ENCODE data around the gene ITK. TPM values are rescaled to one million over a fixed set of nuclear protein-coding genes. Genes with fewer than 3 reads are reported as not detected.

The ITK gene
- total and polyA plus RNA-seq, 2 of the 8 experiments (the other 6 are each of a cell fraction or from before 2014, with no cell fraction given) = 0.05 TPM; not detected in 1

DNA sequence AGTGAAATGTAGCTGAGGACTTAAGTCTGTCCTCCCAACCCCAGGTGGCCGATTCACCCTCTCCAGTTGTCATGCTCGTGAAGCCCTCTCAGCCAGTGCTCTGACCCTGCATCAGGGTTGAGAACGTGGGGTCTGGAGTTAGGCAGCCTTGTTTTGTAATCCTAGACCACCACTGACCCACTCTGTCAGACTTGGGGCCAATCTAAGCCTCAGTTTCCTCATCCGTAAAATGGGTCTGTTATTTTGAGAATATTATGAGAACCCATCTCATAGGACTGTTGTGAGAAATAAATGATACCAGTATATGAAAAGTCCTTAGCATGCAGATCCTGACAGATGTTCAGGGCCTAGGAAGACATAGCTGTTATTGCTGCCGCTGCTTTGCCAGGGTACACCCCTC is 122.4 kb downstream of the ITK start (continued):
- TF ChIP-seq MAFK (IDR thresholded peaks at IDR 0.05; ENCODE audit: low read depth, low read length) = no peak
- TF ChIP-seq, protein P1, sequence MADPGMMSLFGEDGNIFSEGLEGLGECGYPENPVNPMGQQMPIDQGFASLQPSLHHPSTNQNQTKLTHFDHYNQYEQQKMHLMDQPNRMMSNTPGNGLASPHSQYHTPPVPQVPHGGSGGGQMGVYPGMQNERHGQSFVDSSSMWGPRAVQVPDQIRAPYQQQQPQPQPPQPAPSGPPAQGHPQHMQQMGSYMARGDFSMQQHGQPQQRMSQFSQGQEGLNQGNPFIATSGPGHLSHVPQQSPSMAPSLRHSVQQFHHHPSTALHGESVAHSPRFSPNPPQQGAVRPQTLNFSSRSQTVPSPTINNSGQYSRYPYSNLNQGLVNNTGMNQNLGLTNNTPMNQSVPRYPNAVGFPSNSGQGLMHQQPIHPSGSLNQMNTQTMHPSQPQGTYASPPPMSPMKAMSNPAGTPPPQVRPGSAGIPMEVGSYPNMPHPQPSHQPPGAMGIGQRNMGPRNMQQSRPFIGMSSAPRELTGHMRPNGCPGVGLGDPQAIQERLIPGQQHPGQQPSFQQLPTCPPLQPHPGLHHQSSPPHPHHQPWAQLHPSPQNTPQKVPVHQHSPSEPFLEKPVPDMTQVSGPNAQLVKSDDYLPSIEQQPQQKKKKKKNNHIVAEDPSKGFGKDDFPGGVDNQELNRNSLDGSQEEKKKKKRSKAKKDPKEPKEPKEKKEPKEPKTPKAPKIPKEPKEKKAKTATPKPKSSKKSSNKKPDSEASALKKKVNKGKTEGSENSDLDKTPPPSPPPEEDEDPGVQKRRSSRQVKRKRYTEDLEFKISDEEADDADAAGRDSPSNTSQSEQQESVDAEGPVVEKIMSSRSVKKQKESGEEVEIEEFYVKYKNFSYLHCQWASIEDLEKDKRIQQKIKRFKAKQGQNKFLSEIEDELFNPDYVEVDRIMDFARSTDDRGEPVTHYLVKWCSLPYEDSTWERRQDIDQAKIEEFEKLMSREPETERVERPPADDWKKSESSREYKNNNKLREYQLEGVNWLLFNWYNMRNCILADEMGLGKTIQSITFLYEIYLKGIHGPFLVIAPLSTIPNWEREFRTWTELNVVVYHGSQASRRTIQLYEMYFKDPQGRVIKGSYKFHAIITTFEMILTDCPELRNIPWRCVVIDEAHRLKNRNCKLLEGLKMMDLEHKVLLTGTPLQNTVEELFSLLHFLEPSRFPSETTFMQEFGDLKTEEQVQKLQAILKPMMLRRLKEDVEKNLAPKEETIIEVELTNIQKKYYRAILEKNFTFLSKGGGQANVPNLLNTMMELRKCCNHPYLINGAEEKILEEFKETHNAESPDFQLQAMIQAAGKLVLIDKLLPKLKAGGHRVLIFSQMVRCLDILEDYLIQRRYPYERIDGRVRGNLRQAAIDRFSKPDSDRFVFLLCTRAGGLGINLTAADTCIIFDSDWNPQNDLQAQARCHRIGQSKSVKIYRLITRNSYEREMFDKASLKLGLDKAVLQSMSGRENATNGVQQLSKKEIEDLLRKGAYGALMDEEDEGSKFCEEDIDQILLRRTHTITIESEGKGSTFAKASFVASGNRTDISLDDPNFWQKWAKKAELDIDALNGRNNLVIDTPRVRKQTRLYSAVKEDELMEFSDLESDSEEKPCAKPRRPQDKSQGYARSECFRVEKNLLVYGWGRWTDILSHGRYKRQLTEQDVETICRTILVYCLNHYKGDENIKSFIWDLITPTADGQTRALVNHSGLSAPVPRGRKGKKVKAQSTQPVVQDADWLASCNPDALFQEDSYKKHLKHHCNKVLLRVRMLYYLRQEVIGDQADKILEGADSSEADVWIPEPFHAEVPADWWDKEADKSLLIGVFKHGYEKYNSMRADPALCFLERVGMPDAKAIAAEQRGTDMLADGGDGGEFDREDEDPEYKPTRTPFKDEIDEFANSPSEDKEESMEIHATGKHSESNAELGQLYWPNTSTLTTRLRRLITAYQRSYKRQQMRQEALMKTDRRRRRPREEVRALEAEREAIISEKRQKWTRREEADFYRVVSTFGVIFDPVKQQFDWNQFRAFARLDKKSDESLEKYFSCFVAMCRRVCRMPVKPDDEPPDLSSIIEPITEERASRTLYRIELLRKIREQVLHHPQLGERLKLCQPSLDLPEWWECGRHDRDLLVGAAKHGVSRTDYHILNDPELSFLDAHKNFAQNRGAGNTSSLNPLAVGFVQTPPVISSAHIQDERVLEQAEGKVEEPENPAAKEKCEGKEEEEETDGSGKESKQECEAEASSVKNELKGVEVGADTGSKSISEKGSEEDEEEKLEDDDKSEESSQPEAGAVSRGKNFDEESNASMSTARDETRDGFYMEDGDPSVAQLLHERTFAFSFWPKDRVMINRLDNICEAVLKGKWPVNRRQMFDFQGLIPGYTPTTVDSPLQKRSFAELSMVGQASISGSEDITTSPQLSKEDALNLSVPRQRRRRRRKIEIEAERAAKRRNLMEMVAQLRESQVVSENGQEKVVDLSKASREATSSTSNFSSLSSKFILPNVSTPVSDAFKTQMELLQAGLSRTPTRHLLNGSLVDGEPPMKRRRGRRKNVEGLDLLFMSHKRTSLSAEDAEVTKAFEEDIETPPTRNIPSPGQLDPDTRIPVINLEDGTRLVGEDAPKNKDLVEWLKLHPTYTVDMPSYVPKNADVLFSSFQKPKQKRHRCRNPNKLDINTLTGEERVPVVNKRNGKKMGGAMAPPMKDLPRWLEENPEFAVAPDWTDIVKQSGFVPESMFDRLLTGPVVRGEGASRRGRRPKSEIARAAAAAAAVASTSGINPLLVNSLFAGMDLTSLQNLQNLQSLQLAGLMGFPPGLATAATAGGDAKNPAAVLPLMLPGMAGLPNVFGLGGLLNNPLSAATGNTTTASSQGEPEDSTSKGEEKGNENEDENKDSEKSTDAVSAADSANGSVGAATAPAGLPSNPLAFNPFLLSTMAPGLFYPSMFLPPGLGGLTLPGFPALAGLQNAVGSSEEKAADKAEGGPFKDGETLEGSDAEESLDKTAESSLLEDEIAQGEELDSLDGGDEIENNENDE (IDR thresholded peaks at IDR 0.05; ENCODE audit: insufficient replicate concordance, low read length) = no peak

Measured in H1 (cell line).